WTC11 (cell line): Measurements from ENCODE around the gene KLHL26. TPM values are rescaled to one million over a fixed set of nuclear protein-coding genes. Genes with fewer than 3 reads are reported as not detected.
A peak's percentile ranks its signal among the peaks of the same experiment; 100 is the strongest.

Source experiments
- ATAC-seq: fragments of 200-7000 bp; cut with Tn5 transposase; 2 replicates; pipeline ENCODE4 v1.10.0; 2021; ENCODE audit warnings: mild to moderate bottlenecking, moderate library complexity
- CTCF ChIA-PET: fragments of 300-600 bp; sonication (Branson Sonifier 250); formaldehyde crosslinking; loops from one replicate; lab custom pipeline; 2021; ENCODE audit warnings: antibody characterized with exemption; lab: Charles Lee
- POLR2A ChIA-PET: fragments of 350-600 bp; sonication (Branson Sonifier 250); formaldehyde crosslinking; loops from one replicate; lab custom pipeline; 2021; ENCODE audit warnings: antibody characterized with exemption; lab: Charles Lee
- DNase-seq: peaks from one replicate; pipeline ENCODE4 v3.0.0; 2021; ENCODE audit warnings: low spot score
- H3K27ac Mint-ChIP-seq: 2 replicates; pipeline ENCODE4 v1.8.0; 2021; ENCODE audit warnings: mixed read lengths
- H3K27me3 Mint-ChIP-seq: 2 replicates; pipeline ENCODE4 v1.8.0; 2021; ENCODE audit warnings: low read depth, mild to moderate bottlenecking, moderate library complexity, mixed read lengths
- H3K36me3 Mint-ChIP-seq: 2 replicates; pipeline ENCODE4 v1.8.0; 2021; ENCODE audit warnings: mixed read lengths
- H3K4me1 Mint-ChIP-seq: 2 replicates; pipeline ENCODE4 v1.8.0; 2022; ENCODE audit warnings: mixed read lengths
- H3K4me3 Mint-ChIP-seq: 2 replicates; pipeline ENCODE4 v1.8.0; 2021; ENCODE audit warnings: mild to moderate bottlenecking, moderate library complexity, mixed read lengths
- H3K9me3 Mint-ChIP-seq: 2 replicates; pipeline ENCODE4 v1.8.0; 2021; ENCODE audit warnings: mixed read lengths
- GTF2I ChIP-seq: fragments of 250-450 bp; sonication (Bioruptor Pico); conservative IDR thresholded peaks from 2 replicates; pipeline ENCODE4 v1.4.0; 2021; ENCODE audit warnings: mild to moderate bottlenecking
- NFATC4 ChIP-seq: fragments of 250-450 bp; sonication (Bioruptor Pico); IDR thresholded peaks from 2 replicates; pipeline ENCODE4 v1.9.0; 2021; ENCODE audit warnings: mild to moderate bottlenecking
- NR2C2 ChIP-seq: sonication (generic); formaldehyde crosslinking; IDR thresholded peaks from 2 replicates; pipeline ENCODE4 v1.8.0; 2022; ENCODE audit warnings: mild to moderate bottlenecking, missing genetic modification reagents
- ZNF263 ChIP-seq: sonication (generic); formaldehyde crosslinking; IDR thresholded peaks from 2 replicates; pipeline ENCODE4 v1.8.1; 2022; ENCODE audit warnings: low read depth, mild to moderate bottlenecking, moderate library complexity, missing genetic modification reagents
- ZNF317 ChIP-seq: sonication (generic); formaldehyde crosslinking; IDR thresholded peaks from 2 replicates; pipeline ENCODE4 v1.8.1; 2023; ENCODE audit warnings: low read depth, mild to moderate bottlenecking, moderate library complexity, missing genetic modification reagents, borderline replicate concordance
- ZNF396 ChIP-seq: fragments of 250-450 bp; sonication (Bioruptor Pico); IDR thresholded peaks from 2 replicates; pipeline ENCODE4 v1.8.0; 2021; ENCODE audit warnings: mild to moderate bottlenecking, moderate library complexity, borderline replicate concordance
- ZNF423 ChIP-seq: fragments of 250-450 bp; sonication (Bioruptor Pico); IDR thresholded peaks from 2 replicates; pipeline ENCODE4 v2.1.2; 2022; ENCODE audit warnings: mild to moderate bottlenecking, moderate library complexity
- total RNA-seq: library from RNA; stranded (reverse); gene quantifications from 3 replicates; pipeline ENCODE4 v1.2.3, GENCODE V29; 2021
- TF ChIP-seq, protein P1 (sequence below): sonication (generic); formaldehyde crosslinking; IDR thresholded peaks from 2 replicates; pipeline ENCODE4 v1.8.1; 2023; ENCODE audit warnings: mild to moderate bottlenecking, missing genetic modification reagents, borderline replicate concordance
- TF ChIP-seq, protein P2 (sequence below): sonication (generic); formaldehyde crosslinking; IDR thresholded peaks from 2 replicates; pipeline ENCODE4 v1.8.1; 2022; ENCODE audit warnings: missing genetic modification reagents, borderline replicate concordance
- TF ChIP-seq, protein P3 (sequence below): fragments of 200-600 bp; IDR thresholded peaks from 2 replicates; pipeline ENCODE4 v1.8.0; 2022; ENCODE audit warnings: antibody characterized with exemption
- TF ChIP-seq, protein P4 (sequence below): fragments of 250-450 bp; sonication (Bioruptor Pico); IDR thresholded peaks from 2 replicates; pipeline ENCODE4 v1.8.0; 2021; ENCODE audit warnings: mild to moderate bottlenecking
- TF ChIP-seq, protein P5 (sequence below): sonication (generic); formaldehyde crosslinking; conservative IDR thresholded peaks from 2 replicates; pipeline ENCODE4 v1.8.1; 2023; ENCODE audit warnings: mild to moderate bottlenecking, low read depth, missing genetic modification reagents, moderate library complexity
- TF ChIP-seq, protein P6 (sequence below): sonication (generic); formaldehyde crosslinking; IDR thresholded peaks from 2 replicates; pipeline ENCODE4 v1.8.1; 2023; ENCODE audit warnings: mild to moderate bottlenecking, missing genetic modification reagents, moderate library complexity
- TF ChIP-seq, protein P7 (sequence below): sonication (generic); formaldehyde crosslinking; IDR thresholded peaks from 2 replicates; pipeline ENCODE4 v1.8.1; 2023; ENCODE audit warnings: mild to moderate bottlenecking, missing genetic modification reagents
- TF ChIP-seq, protein P8 (sequence below): sonication (generic); formaldehyde crosslinking; IDR thresholded peaks from 2 replicates; pipeline ENCODE4 v1.8.1; 2023; ENCODE audit warnings: mild to moderate bottlenecking, moderate library complexity, missing genetic modification reagents
- TF ChIP-seq, protein P9 (sequence below): sonication (generic); formaldehyde crosslinking; IDR thresholded peaks from 2 replicates; pipeline ENCODE4 v1.8.0; 2022; ENCODE audit warnings: mild to moderate bottlenecking, missing genetic modification reagents

KLHL26 gene
- total RNA-seq, 1 experiment from 2014 or later = 13.1 TPM

DNA sequence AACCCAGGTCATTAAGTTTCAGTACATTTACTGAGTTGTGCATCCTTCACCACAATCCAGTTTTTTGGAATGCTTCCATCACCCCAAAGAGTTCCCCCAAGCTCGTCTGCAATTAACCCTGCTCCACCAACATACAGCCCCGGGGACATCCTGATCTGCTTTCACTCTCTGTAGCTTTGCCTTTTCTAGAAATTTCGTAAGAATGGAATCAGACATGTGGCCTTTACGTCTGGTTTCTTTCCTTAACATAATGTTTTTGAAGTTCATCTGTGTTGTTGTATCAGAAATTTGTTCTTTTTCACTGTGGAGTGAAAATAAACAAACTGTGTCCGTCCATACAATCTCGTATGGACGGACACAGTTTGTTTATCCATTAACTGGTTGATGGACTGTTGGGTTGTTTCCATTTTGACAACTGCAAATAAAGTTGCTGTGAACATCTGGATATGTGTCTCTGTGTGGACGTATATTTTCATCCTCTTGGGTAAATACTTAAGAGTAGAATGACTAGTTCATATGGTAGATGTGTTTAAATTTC, 2.9 kb downstream of the KLHL26 start (continued):
- TF ChIP-seq, protein P1, sequence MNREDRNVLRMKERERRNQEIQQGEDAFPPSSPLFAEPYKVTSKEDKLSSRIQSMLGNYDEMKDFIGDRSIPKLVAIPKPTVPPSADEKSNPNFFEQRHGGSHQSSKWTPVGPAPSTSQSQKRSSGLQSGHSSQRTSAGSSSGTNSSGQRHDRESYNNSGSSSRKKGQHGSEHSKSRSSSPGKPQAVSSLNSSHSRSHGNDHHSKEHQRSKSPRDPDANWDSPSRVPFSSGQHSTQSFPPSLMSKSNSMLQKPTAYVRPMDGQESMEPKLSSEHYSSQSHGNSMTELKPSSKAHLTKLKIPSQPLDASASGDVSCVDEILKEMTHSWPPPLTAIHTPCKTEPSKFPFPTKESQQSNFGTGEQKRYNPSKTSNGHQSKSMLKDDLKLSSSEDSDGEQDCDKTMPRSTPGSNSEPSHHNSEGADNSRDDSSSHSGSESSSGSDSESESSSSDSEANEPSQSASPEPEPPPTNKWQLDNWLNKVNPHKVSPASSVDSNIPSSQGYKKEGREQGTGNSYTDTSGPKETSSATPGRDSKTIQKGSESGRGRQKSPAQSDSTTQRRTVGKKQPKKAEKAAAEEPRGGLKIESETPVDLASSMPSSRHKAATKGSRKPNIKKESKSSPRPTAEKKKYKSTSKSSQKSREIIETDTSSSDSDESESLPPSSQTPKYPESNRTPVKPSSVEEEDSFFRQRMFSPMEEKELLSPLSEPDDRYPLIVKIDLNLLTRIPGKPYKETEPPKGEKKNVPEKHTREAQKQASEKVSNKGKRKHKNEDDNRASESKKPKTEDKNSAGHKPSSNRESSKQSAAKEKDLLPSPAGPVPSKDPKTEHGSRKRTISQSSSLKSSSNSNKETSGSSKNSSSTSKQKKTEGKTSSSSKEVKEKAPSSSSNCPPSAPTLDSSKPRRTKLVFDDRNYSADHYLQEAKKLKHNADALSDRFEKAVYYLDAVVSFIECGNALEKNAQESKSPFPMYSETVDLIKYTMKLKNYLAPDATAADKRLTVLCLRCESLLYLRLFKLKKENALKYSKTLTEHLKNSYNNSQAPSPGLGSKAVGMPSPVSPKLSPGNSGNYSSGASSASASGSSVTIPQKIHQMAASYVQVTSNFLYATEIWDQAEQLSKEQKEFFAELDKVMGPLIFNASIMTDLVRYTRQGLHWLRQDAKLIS (CRISPR knock-in tag) = no peak
- TF ChIP-seq ZNF263 (CRISPR knock-in tag) (no peak), NR2C2 (CRISPR knock-in tag) (no peak), NFATC4 (CRISPR knock-in tag) (no peak), ZNF317 (CRISPR knock-in tag) (no peak), ZNF423 (CRISPR knock-in tag) (no peak), GTF2I (CRISPR knock-in tag) (no peak)
- TF ChIP-seq, protein P2, sequence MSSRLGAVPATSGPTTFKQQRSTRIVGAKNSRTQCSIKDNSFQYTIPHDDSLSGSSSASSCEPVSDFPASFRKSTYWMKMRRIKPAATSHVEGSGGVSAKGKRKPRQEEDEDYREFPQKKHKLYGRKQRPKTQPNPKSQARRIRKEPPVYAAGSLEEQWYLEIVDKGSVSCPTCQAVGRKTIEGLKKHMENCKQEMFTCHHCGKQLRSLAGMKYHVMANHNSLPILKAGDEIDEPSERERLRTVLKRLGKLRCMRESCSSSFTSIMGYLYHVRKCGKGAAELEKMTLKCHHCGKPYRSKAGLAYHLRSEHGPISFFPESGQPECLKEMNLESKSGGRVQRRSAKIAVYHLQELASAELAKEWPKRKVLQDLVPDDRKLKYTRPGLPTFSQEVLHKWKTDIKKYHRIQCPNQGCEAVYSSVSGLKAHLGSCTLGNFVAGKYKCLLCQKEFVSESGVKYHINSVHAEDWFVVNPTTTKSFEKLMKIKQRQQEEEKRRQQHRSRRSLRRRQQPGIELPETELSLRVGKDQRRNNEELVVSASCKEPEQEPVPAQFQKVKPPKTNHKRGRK = no peak
- TF ChIP-seq, protein P3, sequence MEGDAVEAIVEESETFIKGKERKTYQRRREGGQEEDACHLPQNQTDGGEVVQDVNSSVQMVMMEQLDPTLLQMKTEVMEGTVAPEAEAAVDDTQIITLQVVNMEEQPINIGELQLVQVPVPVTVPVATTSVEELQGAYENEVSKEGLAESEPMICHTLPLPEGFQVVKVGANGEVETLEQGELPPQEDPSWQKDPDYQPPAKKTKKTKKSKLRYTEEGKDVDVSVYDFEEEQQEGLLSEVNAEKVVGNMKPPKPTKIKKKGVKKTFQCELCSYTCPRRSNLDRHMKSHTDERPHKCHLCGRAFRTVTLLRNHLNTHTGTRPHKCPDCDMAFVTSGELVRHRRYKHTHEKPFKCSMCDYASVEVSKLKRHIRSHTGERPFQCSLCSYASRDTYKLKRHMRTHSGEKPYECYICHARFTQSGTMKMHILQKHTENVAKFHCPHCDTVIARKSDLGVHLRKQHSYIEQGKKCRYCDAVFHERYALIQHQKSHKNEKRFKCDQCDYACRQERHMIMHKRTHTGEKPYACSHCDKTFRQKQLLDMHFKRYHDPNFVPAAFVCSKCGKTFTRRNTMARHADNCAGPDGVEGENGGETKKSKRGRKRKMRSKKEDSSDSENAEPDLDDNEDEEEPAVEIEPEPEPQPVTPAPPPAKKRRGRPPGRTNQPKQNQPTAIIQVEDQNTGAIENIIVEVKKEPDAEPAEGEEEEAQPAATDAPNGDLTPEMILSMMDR = no peak
- TF ChIP-seq, protein P4, sequence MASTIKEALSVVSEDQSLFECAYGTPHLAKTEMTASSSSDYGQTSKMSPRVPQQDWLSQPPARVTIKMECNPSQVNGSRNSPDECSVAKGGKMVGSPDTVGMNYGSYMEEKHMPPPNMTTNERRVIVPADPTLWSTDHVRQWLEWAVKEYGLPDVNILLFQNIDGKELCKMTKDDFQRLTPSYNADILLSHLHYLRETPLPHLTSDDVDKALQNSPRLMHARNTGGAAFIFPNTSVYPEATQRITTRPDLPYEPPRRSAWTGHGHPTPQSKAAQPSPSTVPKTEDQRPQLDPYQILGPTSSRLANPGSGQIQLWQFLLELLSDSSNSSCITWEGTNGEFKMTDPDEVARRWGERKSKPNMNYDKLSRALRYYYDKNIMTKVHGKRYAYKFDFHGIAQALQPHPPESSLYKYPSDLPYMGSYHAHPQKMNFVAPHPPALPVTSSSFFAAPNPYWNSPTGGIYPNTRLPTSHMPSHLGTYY (CRISPR knock-in tag) = no peak

DNA sequence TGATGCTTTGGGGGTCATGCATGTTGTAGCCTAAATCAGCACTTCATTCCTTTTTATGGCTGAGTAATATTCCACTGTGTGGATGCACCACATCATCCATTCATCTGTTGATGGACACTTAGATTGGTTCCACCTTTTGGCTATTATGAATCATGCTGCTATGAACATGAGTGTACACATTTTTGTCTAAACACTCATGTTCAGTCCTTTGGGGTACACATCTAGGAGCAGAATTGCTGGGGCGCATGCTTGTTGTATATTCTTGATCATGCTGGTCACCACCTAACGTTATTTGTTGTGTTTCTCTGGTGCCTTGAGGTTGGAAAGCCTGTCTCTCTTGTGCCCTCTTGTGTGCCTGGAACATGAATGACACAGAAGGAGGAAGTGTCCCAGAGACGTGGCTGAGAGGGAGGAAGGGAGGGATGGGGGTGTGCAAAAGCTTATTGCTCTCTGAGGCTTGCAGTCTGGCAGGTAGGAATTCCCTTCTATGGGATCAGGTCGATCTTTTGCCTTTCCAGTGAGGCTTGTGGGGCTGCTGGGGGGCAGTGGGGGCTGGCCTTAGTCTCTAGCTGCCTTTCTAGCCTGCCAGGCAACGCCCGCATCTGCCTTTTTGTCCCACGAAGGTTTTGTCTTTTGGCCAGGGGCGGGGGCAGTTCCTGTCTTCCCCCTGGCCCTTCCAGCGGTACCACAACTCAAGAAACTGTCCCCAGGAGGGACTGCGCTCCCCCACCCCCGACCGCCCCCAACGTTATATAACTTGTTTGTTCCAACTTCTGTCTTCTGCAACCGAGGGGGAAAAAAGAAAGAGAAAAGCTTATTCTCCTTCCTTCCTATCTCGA, 7.6 kb downstream of the KLHL26 start:
- CTCF ChIA-PET = interaction anchor here (0.7 to 1.4 kb wide), 3 partner anchors 54 to 151 kb away, joined by 3 to 4 read pairs (median 3); no protein-coding TSS in a partner anchor
- Mint-ChIP-seq H3K9me3 (peaks cover 5% of the 10 kb centered on the region), H3K36me3 (no peaks in the 10 kb centered on the region), H3K27ac (peak overlapping the region; percentile 30; the same call in 1 of the 2 replicates), H3K4me1 (peaks cover 24% of the 10 kb centered on the region), H3K4me3 (no peak overlapping the region), H3K27me3 (peaks cover 3% of the 10 kb centered on the region; the same call in 1 of the 2 replicates)
- POLR2A ChIA-PET = no interaction called here
- no peak for ATAC-seq
- DNase-seq = no peak
- TF ChIP-seq, protein P5, sequence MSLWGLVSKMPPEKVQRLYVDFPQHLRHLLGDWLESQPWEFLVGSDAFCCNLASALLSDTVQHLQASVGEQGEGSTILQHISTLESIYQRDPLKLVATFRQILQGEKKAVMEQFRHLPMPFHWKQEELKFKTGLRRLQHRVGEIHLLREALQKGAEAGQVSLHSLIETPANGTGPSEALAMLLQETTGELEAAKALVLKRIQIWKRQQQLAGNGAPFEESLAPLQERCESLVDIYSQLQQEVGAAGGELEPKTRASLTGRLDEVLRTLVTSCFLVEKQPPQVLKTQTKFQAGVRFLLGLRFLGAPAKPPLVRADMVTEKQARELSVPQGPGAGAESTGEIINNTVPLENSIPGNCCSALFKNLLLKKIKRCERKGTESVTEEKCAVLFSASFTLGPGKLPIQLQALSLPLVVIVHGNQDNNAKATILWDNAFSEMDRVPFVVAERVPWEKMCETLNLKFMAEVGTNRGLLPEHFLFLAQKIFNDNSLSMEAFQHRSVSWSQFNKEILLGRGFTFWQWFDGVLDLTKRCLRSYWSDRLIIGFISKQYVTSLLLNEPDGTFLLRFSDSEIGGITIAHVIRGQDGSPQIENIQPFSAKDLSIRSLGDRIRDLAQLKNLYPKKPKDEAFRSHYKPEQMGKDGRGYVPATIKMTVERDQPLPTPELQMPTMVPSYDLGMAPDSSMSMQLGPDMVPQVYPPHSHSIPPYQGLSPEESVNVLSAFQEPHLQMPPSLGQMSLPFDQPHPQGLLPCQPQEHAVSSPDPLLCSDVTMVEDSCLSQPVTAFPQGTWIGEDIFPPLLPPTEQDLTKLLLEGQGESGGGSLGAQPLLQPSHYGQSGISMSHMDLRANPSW = no peak
- TF ChIP-seq, protein P6, sequence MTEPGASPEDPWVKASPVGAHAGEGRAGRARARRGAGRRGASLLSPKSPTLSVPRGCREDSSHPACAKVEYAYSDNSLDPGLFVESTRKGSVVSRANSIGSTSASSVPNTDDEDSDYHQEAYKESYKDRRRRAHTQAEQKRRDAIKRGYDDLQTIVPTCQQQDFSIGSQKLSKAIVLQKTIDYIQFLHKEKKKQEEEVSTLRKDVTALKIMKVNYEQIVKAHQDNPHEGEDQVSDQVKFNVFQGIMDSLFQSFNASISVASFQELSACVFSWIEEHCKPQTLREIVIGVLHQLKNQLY = no peak
- TF ChIP-seq, protein P7, sequence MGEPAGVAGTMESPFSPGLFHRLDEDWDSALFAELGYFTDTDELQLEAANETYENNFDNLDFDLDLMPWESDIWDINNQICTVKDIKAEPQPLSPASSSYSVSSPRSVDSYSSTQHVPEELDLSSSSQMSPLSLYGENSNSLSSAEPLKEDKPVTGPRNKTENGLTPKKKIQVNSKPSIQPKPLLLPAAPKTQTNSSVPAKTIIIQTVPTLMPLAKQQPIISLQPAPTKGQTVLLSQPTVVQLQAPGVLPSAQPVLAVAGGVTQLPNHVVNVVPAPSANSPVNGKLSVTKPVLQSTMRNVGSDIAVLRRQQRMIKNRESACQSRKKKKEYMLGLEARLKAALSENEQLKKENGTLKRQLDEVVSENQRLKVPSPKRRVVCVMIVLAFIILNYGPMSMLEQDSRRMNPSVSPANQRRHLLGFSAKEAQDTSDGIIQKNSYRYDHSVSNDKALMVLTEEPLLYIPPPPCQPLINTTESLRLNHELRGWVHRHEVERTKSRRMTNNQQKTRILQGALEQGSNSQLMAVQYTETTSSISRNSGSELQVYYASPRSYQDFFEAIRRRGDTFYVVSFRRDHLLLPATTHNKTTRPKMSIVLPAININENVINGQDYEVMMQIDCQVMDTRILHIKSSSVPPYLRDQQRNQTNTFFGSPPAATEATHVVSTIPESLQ (CRISPR knock-in tag) = no peak
- TF ChIP-seq ZNF396 (CRISPR knock-in tag) = no peak
- TF ChIP-seq, protein P8, sequence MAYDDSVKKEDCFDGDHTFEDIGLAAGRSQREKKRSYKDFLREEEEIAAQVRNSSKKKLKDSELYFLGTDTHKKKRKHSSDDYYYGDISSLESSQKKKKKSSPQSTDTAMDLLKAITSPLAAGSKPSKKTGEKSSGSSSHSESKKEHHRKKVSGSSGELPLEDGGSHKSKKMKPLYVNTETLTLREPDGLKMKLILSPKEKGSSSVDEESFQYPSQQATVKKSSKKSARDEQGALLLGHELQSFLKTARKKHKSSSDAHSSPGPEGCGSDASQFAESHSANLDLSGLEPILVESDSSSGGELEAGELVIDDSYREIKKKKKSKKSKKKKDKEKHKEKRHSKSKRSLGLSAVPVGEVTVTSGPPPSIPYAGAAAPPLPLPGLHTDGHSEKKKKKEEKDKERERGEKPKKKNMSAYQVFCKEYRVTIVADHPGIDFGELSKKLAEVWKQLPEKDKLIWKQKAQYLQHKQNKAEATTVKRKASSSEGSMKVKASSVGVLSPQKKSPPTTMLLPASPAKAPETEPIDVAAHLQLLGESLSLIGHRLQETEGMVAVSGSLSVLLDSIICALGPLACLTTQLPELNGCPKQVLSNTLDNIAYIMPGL (CRISPR knock-in tag) = no peak
- TF ChIP-seq, protein P9, sequence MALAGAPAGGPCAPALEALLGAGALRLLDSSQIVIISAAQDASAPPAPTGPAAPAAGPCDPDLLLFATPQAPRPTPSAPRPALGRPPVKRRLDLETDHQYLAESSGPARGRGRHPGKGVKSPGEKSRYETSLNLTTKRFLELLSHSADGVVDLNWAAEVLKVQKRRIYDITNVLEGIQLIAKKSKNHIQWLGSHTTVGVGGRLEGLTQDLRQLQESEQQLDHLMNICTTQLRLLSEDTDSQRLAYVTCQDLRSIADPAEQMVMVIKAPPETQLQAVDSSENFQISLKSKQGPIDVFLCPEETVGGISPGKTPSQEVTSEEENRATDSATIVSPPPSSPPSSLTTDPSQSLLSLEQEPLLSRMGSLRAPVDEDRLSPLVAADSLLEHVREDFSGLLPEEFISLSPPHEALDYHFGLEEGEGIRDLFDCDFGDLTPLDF (CRISPR knock-in tag) = no peak
